ENCODE measurements around the gene S100A10.

DNA sequence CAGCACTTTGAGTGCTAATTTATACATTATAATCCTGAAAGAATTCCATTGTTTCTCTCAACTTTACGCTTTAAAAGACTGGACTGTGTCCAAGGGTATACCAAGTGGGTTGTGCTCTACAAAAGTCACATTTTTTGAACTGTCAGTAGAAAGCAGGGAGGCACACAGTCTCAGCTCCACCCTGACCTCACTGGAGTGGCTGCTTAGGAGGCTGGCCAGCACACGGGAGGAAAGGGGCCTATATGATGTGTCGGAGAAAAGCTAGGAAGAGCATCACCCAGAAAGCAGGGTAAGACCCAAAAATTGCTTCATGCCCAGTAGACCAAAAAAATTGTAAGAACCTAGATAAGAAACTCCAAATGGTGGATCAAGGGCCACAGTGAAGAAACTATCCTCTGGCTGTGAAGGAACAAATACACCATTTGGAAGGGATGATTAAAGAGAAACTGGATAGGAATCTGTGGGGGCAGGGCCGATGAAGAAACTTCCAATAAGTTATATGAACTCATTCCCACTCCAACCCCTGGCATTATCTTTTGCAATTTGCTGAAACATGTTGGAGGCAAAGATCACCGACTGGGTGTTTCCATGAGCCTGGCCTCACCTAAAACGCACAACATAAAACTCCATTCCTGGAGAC lies 1.9 kb downstream of the S100A10 start:
- no peak for TF ChIP-seq GLIS3 (CRISPR knock-in tag; IDR thresholded peaks at IDR 0.05)
- TF ChIP-seq ZFP3 (CRISPR knock-in tag; IDR thresholded peaks at IDR 0.05): no peak
- TF ChIP-seq ISL1 (CRISPR knock-in tag; IDR thresholded peaks at IDR 0.05): no peak
- TF ChIP-seq TCF4 (CRISPR knock-in tag; IDR thresholded peaks at IDR 0.05; ENCODE audit: borderline replicate concordance): no peak
- TF ChIP-seq, protein P1, sequence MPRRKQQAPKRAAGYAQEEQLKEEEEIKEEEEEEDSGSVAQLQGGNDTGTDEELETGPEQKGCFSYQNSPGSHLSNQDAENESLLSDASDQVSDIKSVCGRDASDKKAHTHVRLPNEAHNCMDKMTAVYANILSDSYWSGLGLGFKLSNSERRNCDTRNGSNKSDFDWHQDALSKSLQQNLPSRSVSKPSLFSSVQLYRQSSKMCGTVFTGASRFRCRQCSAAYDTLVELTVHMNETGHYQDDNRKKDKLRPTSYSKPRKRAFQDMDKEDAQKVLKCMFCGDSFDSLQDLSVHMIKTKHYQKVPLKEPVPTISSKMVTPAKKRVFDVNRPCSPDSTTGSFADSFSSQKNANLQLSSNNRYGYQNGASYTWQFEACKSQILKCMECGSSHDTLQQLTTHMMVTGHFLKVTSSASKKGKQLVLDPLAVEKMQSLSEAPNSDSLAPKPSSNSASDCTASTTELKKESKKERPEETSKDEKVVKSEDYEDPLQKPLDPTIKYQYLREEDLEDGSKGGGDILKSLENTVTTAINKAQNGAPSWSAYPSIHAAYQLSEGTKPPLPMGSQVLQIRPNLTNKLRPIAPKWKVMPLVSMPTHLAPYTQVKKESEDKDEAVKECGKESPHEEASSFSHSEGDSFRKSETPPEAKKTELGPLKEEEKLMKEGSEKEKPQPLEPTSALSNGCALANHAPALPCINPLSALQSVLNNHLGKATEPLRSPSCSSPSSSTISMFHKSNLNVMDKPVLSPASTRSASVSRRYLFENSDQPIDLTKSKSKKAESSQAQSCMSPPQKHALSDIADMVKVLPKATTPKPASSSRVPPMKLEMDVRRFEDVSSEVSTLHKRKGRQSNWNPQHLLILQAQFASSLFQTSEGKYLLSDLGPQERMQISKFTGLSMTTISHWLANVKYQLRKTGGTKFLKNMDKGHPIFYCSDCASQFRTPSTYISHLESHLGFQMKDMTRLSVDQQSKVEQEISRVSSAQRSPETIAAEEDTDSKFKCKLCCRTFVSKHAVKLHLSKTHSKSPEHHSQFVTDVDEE (CRISPR knock-in tag; IDR thresholded peaks at IDR 0.05): no peak
- no peak for TF ChIP-seq ZNF565 (CRISPR knock-in tag; conservative IDR thresholded peaks at IDR 0.05; ENCODE audit: low read depth)
